HEK293 (cell line): Measurements from ENCODE around the gene PDGFA.

Experiments used
- ATF2 ChIP-seq: fragments of 450-650 bp; formaldehyde crosslinking; IDR thresholded peaks from 2 replicates; pipeline ENCODE4 v1.5.1; 2016; ENCODE audit warnings: missing biosample characterization, missing genetic modification characterization, low read depth
- TCF7L2 ChIP-seq: IDR thresholded peaks from 2 replicates; pipeline ENCODE4 v1.6.1; 2011; ENCODE audit warnings: low read depth, mild to moderate bottlenecking, inconsistent platforms, low read length, moderate library complexity, borderline replicate concordance
- ZFP37 ChIP-seq: fragments of 450-650 bp; formaldehyde crosslinking; IDR thresholded peaks from 2 replicates; pipeline ENCODE4 v1.5.1; 2016; ENCODE audit warnings: missing biosample characterization, missing genetic modification characterization

- no peak for TF ChIP-seq ATF2
- no peak for TF ChIP-seq ZFP37 (tag by site-specific recombination)
- TF ChIP-seq TCF7L2, result no peak
These were observed 47.0 kb downstream of the PDGFA start for GRCh38 chr7:472640-472957.
